ENCODE data around the gene STK32A. TPM values are rescaled to one million over a fixed set of nuclear protein-coding genes. Genes with fewer than 3 reads are reported as not detected.
"Not testable (repeated sequence)": the region's sequence is repeated elsewhere in the genome, so short reads cannot be mapped to it uniquely, and the experiment has no call there.

STK32A gene
- polyA plus RNA-seq (ENCODE audit: insufficient read length in 4 of 4) = 10 to 100 TPM in 3 of 4 donors, 1 to 10 TPM in 1; 5.4 to 17.7 (median 14.7) TPM

GRCh38 chr5:147234825-147235635 lies at the start of gene STK32A:
STK32A (plus strand) TSS chr5:147235026; CDS start chr5:147239635, 4,609 bp downstream.
- peak; percentile 46 to 63 (median 53) for DNase-seq (ENCODE audit: low read depth in 4 of 4, low spot score in 3 of 4)

- no peak for DNase-seq (ENCODE audit: low read depth in 4 of 4, low spot score in 3 of 4)
These were observed 47.7 kb upstream of the STK32A start for GRCh38 chr5:147187099-147187540.

- DNase-seq (ENCODE audit: low read depth in 4 of 4, low spot score in 3 of 4) = peak in 3 of 4 donors; percentile 35 to 46 (median 40)
These were observed 46.4 kb upstream of the STK32A start for GRCh38 chr5:147188200-147189108.

- no peak for DNase-seq (ENCODE audit: low read depth in 4 of 4, low spot score in 3 of 4)
These were observed 45.8 kb upstream of the STK32A start for GRCh38 chr5:147189109-147189424.

- DNase-seq (ENCODE audit: low read depth in 4 of 4, low spot score in 3 of 4) = no peak
These were observed 44.5 kb upstream of the STK32A start for GRCh38 chr5:147190331-147190730.

- no peak for DNase-seq (ENCODE audit: low read depth in 4 of 4, low spot score in 3 of 4)
These were observed 41.7 kb upstream of the STK32A start for GRCh38 chr5:147193123-147193522.

- no peak for DNase-seq (ENCODE audit: low read depth in 4 of 4, low spot score in 3 of 4)
These were observed 34.8 kb upstream of the STK32A start for GRCh38 chr5:147200004-147200403.

GRCh38 chr5:147203213-147203612 lies 31.6 kb upstream of the STK32A start:
- DNase-seq (ENCODE audit: low read depth in 4 of 4, low spot score in 3 of 4) = no peak

- DNase-seq (ENCODE audit: low read depth in 4 of 4, low spot score in 3 of 4) = no peak
These were observed 30.2 kb upstream of the STK32A start for GRCh38 chr5:147204576-147204975.

GRCh38 chr5:147208134-147208533 lies 26.7 kb upstream of the STK32A start:
- DNase-seq (ENCODE audit: low read depth in 4 of 4, low spot score in 3 of 4) = no peak

- no peak for DNase-seq (ENCODE audit: low read depth in 4 of 4, low spot score in 3 of 4)
These were observed 18.2 kb upstream of the STK32A start for GRCh38 chr5:147216552-147217154.

- no peak for DNase-seq (ENCODE audit: low read depth in 4 of 4, low spot score in 3 of 4)
These were observed 11.5 kb upstream of the STK32A start for GRCh38 chr5:147223343-147223742.

GRCh38 chr5:147223948-147224791 lies 10.7 kb upstream of the STK32A start:
- no peak for DNase-seq (ENCODE audit: low read depth in 4 of 4, low spot score in 3 of 4)

GRCh38 chr5:147225938-147226337 lies 8.9 kb upstream of the STK32A start:
- no peak for DNase-seq (ENCODE audit: low read depth in 4 of 4, low spot score in 3 of 4)

- DNase-seq (ENCODE audit: low read depth in 4 of 4, low spot score in 3 of 4) = no peak
These were observed 8.3 kb upstream of the STK32A start for GRCh38 chr5:147226512-147226911.

GRCh38 chr5:147234239-147234824 lies 494 bp upstream of the STK32A start:
- DNase-seq (ENCODE audit: low read depth in 4 of 4, low spot score in 3 of 4) = no peak

GRCh38 chr5:147240266-147240985 lies 5.6 kb downstream of the STK32A start:
- DNase-seq (ENCODE audit: low read depth in 4 of 4, low spot score in 3 of 4) = no peak

- DNase-seq (ENCODE audit: low read depth in 4 of 4, low spot score in 3 of 4) = not testable (repeated sequence)
These were observed 8.4 kb downstream of the STK32A start for GRCh38 chr5:147243238-147243637.

Measured in left renal pelvis (tissue), 4 donors.